WTC11 (cell line): ENCODE results near the gene CTBP1.

ENCODE experiments used
- ATF2 ChIP-seq: sonication (generic); formaldehyde crosslinking; IDR thresholded peaks from 2 replicates; pipeline ENCODE4 v1.8.1; 2022; ENCODE audit warnings: low read depth, missing genetic modification reagents, borderline replicate concordance
- CREB1 ChIP-seq: sonication (generic); formaldehyde crosslinking; IDR thresholded peaks from 2 replicates; pipeline ENCODE4 v1.8.0; 2023; ENCODE audit warnings: mild to moderate bottlenecking, missing genetic modification reagents
- CTCF ChIP-seq: fragments of 200-600 bp; IDR thresholded peaks from 2 replicates; pipeline ENCODE4 v1.8.0; 2022; ENCODE audit warnings: antibody characterized with exemption
- ERG ChIP-seq: fragments of 250-450 bp; sonication (Bioruptor Pico); IDR thresholded peaks from 2 replicates; pipeline ENCODE4 v1.8.0; 2021; ENCODE audit warnings: mild to moderate bottlenecking
- ETV6 ChIP-seq: sonication (generic); formaldehyde crosslinking; IDR thresholded peaks from 2 replicates; pipeline ENCODE4 v1.8.1; 2022; ENCODE audit warnings: mild to moderate bottlenecking, missing genetic modification reagents
- MLX ChIP-seq: sonication (generic); formaldehyde crosslinking; IDR thresholded peaks from 2 replicates; pipeline ENCODE4 v1.8.1; 2023; ENCODE audit warnings: mild to moderate bottlenecking, missing genetic modification reagents, moderate library complexity
- NFYB ChIP-seq: sonication (generic); formaldehyde crosslinking; conservative IDR thresholded peaks from 2 replicates; pipeline ENCODE4 v1.8.0; 2022; ENCODE audit warnings: low read depth, missing genetic modification reagents
- SP1 ChIP-seq: sonication (generic); formaldehyde crosslinking; conservative IDR thresholded peaks from 2 replicates; pipeline ENCODE4 v1.8.1; 2022; ENCODE audit warnings: missing genetic modification reagents
- TEAD1 ChIP-seq: sonication (generic); formaldehyde crosslinking; IDR thresholded peaks from 2 replicates; pipeline ENCODE4 v1.8.0; 2022; ENCODE audit warnings: mild to moderate bottlenecking, missing genetic modification reagents
- USF2 ChIP-seq: sonication (generic); formaldehyde crosslinking; IDR thresholded peaks from 2 replicates; pipeline ENCODE4 v1.8.1; 2023; ENCODE audit warnings: mild to moderate bottlenecking, missing genetic modification reagents, moderate library complexity

- TF ChIP-seq ATF2 (CRISPR knock-in tag) (no peak), CTCF (no peak), NFYB (CRISPR knock-in tag) (no peak), CREB1 (CRISPR knock-in tag) (no peak), USF2 (CRISPR knock-in tag) (no peak), ETV6 (CRISPR knock-in tag) (no peak), MLX (CRISPR knock-in tag) (no peak), ERG (CRISPR knock-in tag) (no peak), SP1 (no peak), TEAD1 (CRISPR knock-in tag) (no peak)
Measured at GRCh38 chr4:1210971-1211370, 38.0 kb downstream of the CTBP1 start.
